HG03025 (cell line): ENCODE measurements around the gene FBH1.
A peak's percentile ranks its signal among the peaks of the same experiment; 100 is the strongest.
"Not testable (repeated sequence)": the region's sequence is repeated elsewhere in the genome, so short reads cannot be mapped to it uniquely, and the experiment has no call there.

Experiments
- ATAC-seq: cut with Tn5 transposase; IDR thresholded peaks from one replicate; pipeline ENCODE4 v1.9.1; 2021; ENCODE audit warnings: mild to moderate bottlenecking, moderate library complexity; ENCODE audit not compliant: unreplicated experiment, low FRiP score

The FBH1 gene

GRCh38 chr10:5900247-5900646 is 10.2 kb downstream of the FBH1 start:
- ATAC-seq = no peak

GRCh38 chr10:5902511-5903274 is 12.7 kb downstream of the FBH1 start:
- no peak for ATAC-seq

- no peak for ATAC-seq
Measured at GRCh38 chr10:5903563-5903962, 13.5 kb downstream of the FBH1 start.

- ATAC-seq = peak; percentile 92
Measured at GRCh38 chr10:5904227-5904626, 14.2 kb downstream of the FBH1 start.

GRCh38 chr10:5905854-5906507 is 15.9 kb downstream of the FBH1 start:
- no peak for ATAC-seq

GRCh38 chr10:5906651-5907050 is 16.6 kb downstream of the FBH1 start:
- ATAC-seq = no peak

- ATAC-seq = not testable (repeated sequence)
Measured at GRCh38 chr10:5908676-5909075, 18.6 kb downstream of the FBH1 start.

- ATAC-seq = no peak
Measured at GRCh38 chr10:5910323-5911100, 20.5 kb downstream of the FBH1 start.

GRCh38 chr10:5911670-5912069 is 21.6 kb downstream of the FBH1 start:
- ATAC-seq = no peak

GRCh38 chr10:5913736-5914135 is 23.7 kb downstream of the FBH1 start:
- ATAC-seq = no peak

GRCh38 chr10:5915451-5915850 is 25.4 kb downstream of the FBH1 start:
- ATAC-seq = no peak

GRCh38 chr10:5917305-5917704 is 27.3 kb downstream of the FBH1 start:
- ATAC-seq = no peak

GRCh38 chr10:5918763-5919162 is 28.7 kb downstream of the FBH1 start:
- no peak for ATAC-seq

- ATAC-seq = no peak
Measured at GRCh38 chr10:5919568-5919967, 29.5 kb downstream of the FBH1 start.

GRCh38 chr10:5921746-5922145 is 31.7 kb downstream of the FBH1 start:
- ATAC-seq = no peak

GRCh38 chr10:5924889-5925288 is 34.8 kb downstream of the FBH1 start:
- ATAC-seq = no peak

- no peak for ATAC-seq
Measured at GRCh38 chr10:5927306-5927705, 37.3 kb downstream of the FBH1 start.

- ATAC-seq = no peak
Measured at GRCh38 chr10:5929442-5929841, 39.4 kb downstream of the FBH1 start.

GRCh38 chr10:5930272-5930671 is 40.2 kb downstream of the FBH1 start:
- no peak for ATAC-seq

- no peak for ATAC-seq
Measured at GRCh38 chr10:5932345-5932744, 42.3 kb downstream of the FBH1 start.

- no peak for ATAC-seq
Measured at GRCh38 chr10:5933909-5934546, 44.0 kb downstream of the FBH1 start.
